Activated naive CD8-positive, alpha-beta T cell treated with anti-CD3 and anti-CD28 coated beads, Interleukin-2, amount 10 ng/mL, durations not matched to agents 7 days and 5 days (primary cell): ENCODE data around the gene DHRSX. TPM values are rescaled to one million over a fixed set of nuclear protein-coding genes. Genes with fewer than 3 reads are reported as not detected.
"Not testable (repeated sequence)": the region's sequence is repeated elsewhere in the genome, so short reads cannot be mapped to it uniquely, and the experiment has no call there.

Experiments
- ATAC-seq: fragments of 150-1000 bp; cut with Tn5 transposase; one replicate; pipeline ENCODE4 v1.10.0; 2021; ENCODE audit warnings: low read depth, moderate library complexity
- POLR2A ChIA-PET: fragments of 350-600 bp; sonication (Branson Sonifier 250); formaldehyde crosslinking; loops from one replicate; lab custom pipeline; 2021; ENCODE audit warnings: antibody characterized with exemption; lab: Charles Lee
- DNase-seq: peaks from one replicate; pipeline ENCODE4 v3.0.0; 2021
- H3K27ac Mint-ChIP-seq: one replicate; pipeline ENCODE4 v1.8.0; 2022; ENCODE audit warnings: mild to moderate bottlenecking, mixed read lengths
- H3K27me3 Mint-ChIP-seq: one replicate; pipeline ENCODE4 v1.8.0; 2022; ENCODE audit warnings: mild to moderate bottlenecking, moderate library complexity, mixed read lengths
- H3K36me3 Mint-ChIP-seq: one replicate; pipeline ENCODE4 v1.8.0; 2021; ENCODE audit warnings: mild to moderate bottlenecking, mixed read lengths
- H3K4me1 Mint-ChIP-seq: one replicate; pipeline ENCODE4 v1.8.0; 2021; ENCODE audit warnings: mixed read lengths
- H3K4me3 Mint-ChIP-seq: one replicate; pipeline ENCODE4 v1.8.0; 2022; ENCODE audit warnings: mild to moderate bottlenecking, moderate library complexity, mixed read lengths
- H3K9me3 Mint-ChIP-seq: one replicate; pipeline ENCODE4 v1.8.0; 2021; ENCODE audit warnings: mixed read lengths
- total RNA-seq, 2 experiments: library from RNA; stranded (reverse); gene quantifications; one replicate each; pipeline ENCODE4 v1.2.3, GENCODE V29; 2021

The DHRSX gene
- total RNA-seq, 2 experiments from 2014 or later = 17.0 to 18.1 TPM

GRCh38 chrX:2457289-2458133 is 43.3 kb downstream of the DHRSX start:
- ATAC-seq (no peak), DNase-seq (no peak)
- H3K9me3 Mint-ChIP-seq = peaks cover 5% of the 10 kb centered on the region
- no peak overlapping the region for H3K4me3 Mint-ChIP-seq
- H3K27me3 Mint-ChIP-seq = no peaks in the 10 kb centered on the region
- peaks cover 8% of the 10 kb centered on the region for H3K36me3 Mint-ChIP-seq
- no peaks in the 10 kb centered on the region for H3K4me1 Mint-ChIP-seq
- POLR2A ChIA-PET = no interaction called here
- no peak overlapping the region for H3K27ac Mint-ChIP-seq

- POLR2A ChIA-PET, H3K27me3 Mint-ChIP-seq, H3K4me3 Mint-ChIP-seq, DNase-seq, H3K4me1 Mint-ChIP-seq, ATAC-seq, H3K27ac Mint-ChIP-seq, H3K9me3 Mint-ChIP-seq: not testable (repeated sequence)
- peaks cover 10% of the 10 kb centered on the region for H3K36me3 Mint-ChIP-seq
Measured at GRCh38 chrX:2456091-2456490, 44.7 kb downstream of the DHRSX start.

- DNase-seq, H3K27ac Mint-ChIP-seq, H3K27me3 Mint-ChIP-seq, H3K4me1 Mint-ChIP-seq, POLR2A ChIA-PET, ATAC-seq, H3K4me3 Mint-ChIP-seq, H3K9me3 Mint-ChIP-seq: not testable (repeated sequence)
- peaks cover 10% of the 10 kb centered on the region for H3K36me3 Mint-ChIP-seq
Measured at GRCh38 chrX:2454620-2455019, 46.2 kb downstream of the DHRSX start.

GRCh38 chrX:2452799-2453198 is 48.0 kb downstream of the DHRSX start:
- Mint-ChIP-seq H3K27me3 (no peaks in the 10 kb centered on the region), H3K36me3 (peaks cover 6% of the 10 kb centered on the region), H3K4me1 (peaks cover 6% of the 10 kb centered on the region), H3K4me3 (no peak overlapping the region), H3K9me3 (peaks cover 6% of the 10 kb centered on the region), H3K27ac (no peak overlapping the region)
- no peak for ATAC-seq
- DNase-seq = no peak
- POLR2A ChIA-PET = no interaction called here

- H3K36me3 Mint-ChIP-seq = peaks cover 6% of the 10 kb centered on the region
- H3K4me3 Mint-ChIP-seq = no peak overlapping the region
- DNase-seq (no peak), ATAC-seq (no peak)
- no peak overlapping the region for H3K27ac Mint-ChIP-seq
- POLR2A ChIA-PET = no interaction called here
- H3K27me3 Mint-ChIP-seq = no peaks in the 10 kb centered on the region
- H3K9me3 Mint-ChIP-seq = peaks cover 6% of the 10 kb centered on the region
- H3K4me1 Mint-ChIP-seq = peaks cover 6% of the 10 kb centered on the region
Measured at GRCh38 chrX:2452317-2452784, 48.4 kb downstream of the DHRSX start.

GRCh38 chrX:2451501-2452316 is 49.1 kb downstream of the DHRSX start:
- POLR2A ChIA-PET = no interaction called here
- ATAC-seq = no peak
- Mint-ChIP-seq H3K9me3 (peaks cover 6% of the 10 kb centered on the region), H3K36me3 (peaks cover 6% of the 10 kb centered on the region), H3K27me3 (no peaks in the 10 kb centered on the region), H3K27ac (no peak overlapping the region), H3K4me1 (peaks cover 6% of the 10 kb centered on the region), H3K4me3 (no peak overlapping the region)
- DNase-seq = no peak

GRCh38 chrX:2450681-2451080 is 50.1 kb downstream of the DHRSX start:
- POLR2A ChIA-PET = no interaction called here
- peaks cover 8% of the 10 kb centered on the region for H3K36me3 Mint-ChIP-seq
- DNase-seq (no peak), ATAC-seq (no peak)
- no peak overlapping the region for H3K4me3 Mint-ChIP-seq
- H3K27ac Mint-ChIP-seq = no peak overlapping the region
- H3K4me1 Mint-ChIP-seq = peaks cover 6% of the 10 kb centered on the region
- peaks cover 6% of the 10 kb centered on the region for H3K9me3 Mint-ChIP-seq
- no peaks in the 10 kb centered on the region for H3K27me3 Mint-ChIP-seq

GRCh38 chrX:2449135-2449886 is 51.5 kb downstream of the DHRSX start:
- Mint-ChIP-seq H3K27me3 (no peaks in the 10 kb centered on the region), H3K9me3 (peaks cover 6% of the 10 kb centered on the region), H3K4me1 (peaks cover 6% of the 10 kb centered on the region), H3K36me3 (peaks cover 8% of the 10 kb centered on the region), H3K4me3 (no peak overlapping the region), H3K27ac (no peak overlapping the region)
- POLR2A ChIA-PET = no interaction called here
- DNase-seq = no peak
- no peak for ATAC-seq

- ATAC-seq = no peak
- Mint-ChIP-seq H3K36me3 (peaks cover 5% of the 10 kb centered on the region), H3K27me3 (no peaks in the 10 kb centered on the region), H3K4me3 (no peak overlapping the region), H3K27ac (no peak overlapping the region), H3K9me3 (peaks cover under 1% of the 10 kb centered on the region), H3K4me1 (peaks cover 6% of the 10 kb centered on the region)
- POLR2A ChIA-PET = no interaction called here
- DNase-seq = no peak
Measured at GRCh38 chrX:2447484-2447883, 53.3 kb downstream of the DHRSX start.

- Mint-ChIP-seq H3K4me1 (peaks cover 6% of the 10 kb centered on the region), H3K4me3 (no peak overlapping the region), H3K27ac (no peak overlapping the region), H3K36me3 (peaks cover 3% of the 10 kb centered on the region), H3K27me3 (no peaks in the 10 kb centered on the region), H3K9me3 (no peaks in the 10 kb centered on the region)
- POLR2A ChIA-PET = no interaction called here
- DNase-seq = no peak
- ATAC-seq = no peak
Measured at GRCh38 chrX:2446815-2447214, 54.0 kb downstream of the DHRSX start.

GRCh38 chrX:2445662-2446623 is 54.8 kb downstream of the DHRSX start:
- no peak overlapping the region for H3K27ac Mint-ChIP-seq
- ATAC-seq = no peak

GRCh38 chrX:2442694-2443093 is 58.1 kb downstream of the DHRSX start:
- Mint-ChIP-seq H3K27ac (no peak overlapping the region), H3K27me3 (no peaks in the 10 kb centered on the region), H3K4me1 (no peaks in the 10 kb centered on the region), H3K36me3 (peaks cover 17% of the 10 kb centered on the region), H3K4me3 (no peak overlapping the region), H3K9me3 (peaks cover 4% of the 10 kb centered on the region)
- ATAC-seq (no peak), DNase-seq (no peak)
- POLR2A ChIA-PET = no interaction called here

More at GRCh38 chrX:2445662-2446623, 54.8 kb downstream of the DHRSX start:
- H3K36me3 Mint-ChIP-seq = peaks cover 7% of the 10 kb centered on the region
- no peak overlapping the region for H3K4me3 Mint-ChIP-seq
- no peak for DNase-seq
- H3K9me3 Mint-ChIP-seq = peaks cover 1% of the 10 kb centered on the region
- H3K4me1 Mint-ChIP-seq = peaks cover 3% of the 10 kb centered on the region
- H3K27me3 Mint-ChIP-seq = no peaks in the 10 kb centered on the region
- POLR2A ChIA-PET = no interaction called here
